Stomach (tissue), 9 donors: ENCODE data around the gene TSHZ2. TPM values are rescaled to one million over a fixed set of nuclear protein-coding genes. Genes with fewer than 3 reads are reported as not detected.

Experiments
- DNase-seq, 2 donors: peaks; one replicate each; pipeline versions ENCODE4 v3.0.0 to v3.0.0-alpha.2; 2013 to 2019
- H3K27ac ChIP-seq, 5 donors: fragments of 200-600 bp in 4 of 5; sonication (generic) in 4 of 5; one replicate each; pipeline ENCODE4 v1.5.1; 2013 to 2019; ENCODE audit warnings: mild to moderate bottlenecking in 1 of 5, moderate library complexity in 1 of 5
- H3K27me3 ChIP-seq, 3 donors: fragments of 200-600 bp; sonication (generic); one replicate each; pipeline ENCODE4 v1.5.1; 2017 to 2019; ENCODE audit warnings: mixed run types in 1 of 3
- H3K36me3 ChIP-seq, 4 donors: fragments of 200-600 bp; sonication (generic); 1 replicate in 3 of 4; 2 replicates in 1 of 4; pipeline ENCODE4 v1.5.1; 2016 to 2019
- H3K4me1 ChIP-seq, 4 donors: fragments of 200-600 bp; sonication (generic); one replicate each; pipeline ENCODE4 v1.5.1; 2016 to 2019
- H3K4me3 ChIP-seq, 4 donors: fragments of 200-600 bp; sonication (generic) in 3 of 4; one replicate each; pipeline ENCODE4 v1.5.1; 2016 to 2019; ENCODE audit warnings: mild to moderate bottlenecking in 1 of 4
- H3K9me3 ChIP-seq, 4 donors: fragments of 200-600 bp; sonication (generic); one replicate each; pipeline ENCODE4 v1.5.1; 2016 to 2019
- CTCF ChIP-seq, 7 experiments: fragments of 450-650 bp in 4 of 7; fragments of 200-600 bp in 3 of 7; sonication (generic) in 3 of 7; IDR thresholded peaks; one replicate each; pipeline ENCODE4 v1.5.1; 2016 to 2019; ENCODE audit warnings: antibody characterized with exemption in 7 of 7, control low read depth in 2 of 7, mild to moderate bottlenecking in 1 of 7
- EP300 ChIP-seq: sonication (generic); formaldehyde crosslinking; IDR thresholded peaks from one replicate; pipeline ENCODE4 v1.6.1; 2017; ENCODE audit warnings: antibody characterized with exemption
- POLR2A ChIP-seq, 4 donors: fragments of 450-650 bp; IDR thresholded peaks; one replicate each; pipeline ENCODE4 v1.6.1; 2016; ENCODE audit warnings: antibody characterized with exemption in 4 of 4, control low read depth in 2 of 4, mild to moderate bottlenecking in 1 of 4, moderate library complexity in 1 of 4
- POLR2AphosphoS5 ChIP-seq, 3 donors: sonication (generic); formaldehyde crosslinking; IDR thresholded peaks; one replicate each; pipeline ENCODE4 v1.6.1; 2016; ENCODE audit warnings: antibody characterized with exemption in 3 of 3
- WGBS, 5 donors: extraction: QIAGEN DNeasy Blood & Tissue Kit in 3 of 5; methylation state at CpG; one replicate each; pipeline versions ENCODE4 v1.1.5 to v1.1.7; 2013 to 2018; 5-methylcytosine and 5-hydroxymethylcytosine counted together
- intact Hi-C: fragments of 100-400 bp; cut with DNase I; formaldehyde crosslinking; loops from one replicate; pipeline ENCODE4 v1.15.1; 2023; ENCODE audit warnings: low total_unique reads
- polyA plus RNA-seq, 3 donors: library from polyadenylated mRNA; stranded (reverse); fragments of 200-250 nt; gene quantifications; one replicate each; pipeline ENCODE4 v1.2.3, GENCODE V29; 2013
- total RNA-seq, 5 donors: library from RNA; depleted of rRNA; stranded (reverse); fragments of >200 nt; gene quantifications; one replicate each; pipeline versions ENCODE4 v1.1.0 to v1.2.3, GENCODE V29; 2014 to 2016
- donor health status: healthy with polysubstance abuse.
- donor health status: Bipolar disorder and iron deficiency.
- donor health status: healthy.

TSHZ2 gene
- total and polyA plus RNA-seq, 8 donors, result 2.9 to 20.5 (median 5.8) TPM

GRCh38 chr20:53099856-53100255 is 127.7 kb downstream of the TSHZ2 start:
- WGBS, 5 donors, result 54 to 71% (median 62%) methylated on average over 2 of the region's 2 CpGs
- DNase-seq, result no peak
- Histone ChIP-seq H3K4me1 (peaks cover 0 to 11% (median 0%) of the 10 kb centered on the region in 4 donors), H3K9me3 (no peaks in the 10 kb centered on the region), H3K27ac (no peak overlapping the region), H3K27me3 (no peaks in the 10 kb centered on the region), H3K36me3 (no peaks in the 10 kb centered on the region), H3K4me3 (no peak overlapping the region)
- intact Hi-C loops, result no loop called here
- TF ChIP-seq EP300, result no peak

- Histone ChIP-seq H3K27me3 (no peaks in the 10 kb centered on the region), H3K9me3 (no peaks in the 10 kb centered on the region), H3K4me3 (no peak overlapping the region), H3K4me1 (peaks cover 0 to 11% (median 0%) of the 10 kb centered on the region in 4 donors), H3K36me3 (no peaks in the 10 kb centered on the region), H3K27ac (no peak overlapping the region)
- TF ChIP-seq EP300 (no peak), CTCF (IDR thresholded peaks at IDR 0.05) (no peak), POLR2AphosphoS5 (IDR thresholded peaks at IDR 0.05) (no peak), POLR2A (IDR thresholded peaks at IDR 0.05) (no peak)
- peak in 1 of 2 donors; percentile 43 for DNase-seq
- intact Hi-C loops, result no loop called here
- 15 to 29% (median 20%) methylated on average over 3 of the region's 3 CpGs for WGBS, 5 donors
These were observed 128.3 kb downstream of the TSHZ2 start for GRCh38 chr20:53100476-53100911.

- no peak for DNase-seq
- TF ChIP-seq POLR2A (IDR thresholded peaks at IDR 0.05), result no peak
- no peak for TF ChIP-seq EP300
- TF ChIP-seq CTCF (IDR thresholded peaks at IDR 0.05), result no peak
- no peak for TF ChIP-seq POLR2AphosphoS5 (IDR thresholded peaks at IDR 0.05)
- Histone ChIP-seq H3K27me3 (no peaks in the 10 kb centered on the region), H3K4me1 (peaks cover 0 to 11% (median 0%) of the 10 kb centered on the region in 4 donors), H3K4me3 (no peak overlapping the region), H3K9me3 (no peaks in the 10 kb centered on the region), H3K36me3 (no peaks in the 10 kb centered on the region), H3K27ac (no peak overlapping the region)
- intact Hi-C loops, result no loop called here
- WGBS, 5 donors, result 82 to 95% (median 91%) methylated on average over 6 of the region's 6 CpGs
These were observed 130.0 kb downstream of the TSHZ2 start for GRCh38 chr20:53101992-53102760.

GRCh38 chr20:53103124-53103523 is 131.0 kb downstream of the TSHZ2 start:
- Histone ChIP-seq H3K4me3 (no peak overlapping the region), H3K27me3 (no peaks in the 10 kb centered on the region), H3K36me3 (no peaks in the 10 kb centered on the region), H3K4me1 (peaks cover 0 to 11% (median 0%) of the 10 kb centered on the region in 4 donors), H3K27ac (no peak overlapping the region), H3K9me3 (no peaks in the 10 kb centered on the region)
- intact Hi-C loops, result no loop called here
- no peak for TF ChIP-seq CTCF (IDR thresholded peaks at IDR 0.05)
- no peak for TF ChIP-seq POLR2A (IDR thresholded peaks at IDR 0.05)
- TF ChIP-seq EP300, result no peak
- TF ChIP-seq POLR2AphosphoS5 (IDR thresholded peaks at IDR 0.05), result no peak
- whole genome bisulfite sequencing, 5 donors, result 70 to 95% (median 85%) methylated on average over 1 of the region's 1 CpG
- DNase-seq, result no peak

GRCh38 chr20:53104884-53105283 is 132.7 kb downstream of the TSHZ2 start:
- 83 to 91% (median 90%) methylated on average over 7 of the region's 7 CpGs for WGBS, 5 donors
- Histone ChIP-seq H3K27me3 (no peaks in the 10 kb centered on the region), H3K9me3 (no peaks in the 10 kb centered on the region), H3K4me3 (no peak overlapping the region), H3K27ac (no peak overlapping the region), H3K36me3 (no peaks in the 10 kb centered on the region), H3K4me1 (peaks cover 0 to 10% (median 0%) of the 10 kb centered on the region in 4 donors)
- no peak for DNase-seq
- TF ChIP-seq POLR2A (IDR thresholded peaks at IDR 0.05) (no peak), CTCF (IDR thresholded peaks at IDR 0.05) (no peak), POLR2AphosphoS5 (IDR thresholded peaks at IDR 0.05) (no peak), EP300 (no peak)
- intact Hi-C loops, result no loop called here
